Spleen (tissue), 3 donors: ENCODE data around the gene ALK.

Experiments
- POLR2A ChIP-seq, 3 donors: fragments of 450-650 bp; IDR thresholded peaks; one replicate each; pipeline ENCODE4 v1.5.1; 2017; ENCODE audit warnings: antibody characterized with exemption in 3 of 3, mild to moderate bottlenecking in 1 of 3
- POLR2AphosphoS5 ChIP-seq, 3 donors: sonication (generic); formaldehyde crosslinking; IDR thresholded peaks; one replicate each; pipeline ENCODE4 v1.5.1; 2017; ENCODE audit warnings: antibody characterized with exemption in 3 of 3

GRCh38 chr2:29544031-29544430 is 377.4 kb downstream of the ALK start:
- TF ChIP-seq POLR2AphosphoS5 (IDR thresholded peaks at IDR 0.05) (no peak), POLR2A (IDR thresholded peaks at IDR 0.05) (no peak)
